HepG2 (cell line): ENCODE results near the gene PPM1M. TPM values are rescaled to one million over a fixed set of nuclear protein-coding genes. Genes with fewer than 3 reads are reported as not detected.
A peak's percentile ranks its signal among the peaks of the same experiment; 100 is the strongest.

ENCODE experiments used
- CC2D1A ChIP-seq: sonication (generic); formaldehyde crosslinking; IDR thresholded peaks from 2 replicates; pipeline ENCODE4 v1.8.1; 2023; ENCODE audit warnings: mild to moderate bottlenecking, missing genetic modification reagents
- ETV6 ChIP-seq: sonication (generic); formaldehyde crosslinking; conservative IDR thresholded peaks from 2 replicates; pipeline ENCODE4 v1.4.0; 2020; ENCODE audit warnings: missing genetic modification reagents
- GTF3A ChIP-seq: sonication (generic); formaldehyde crosslinking; conservative IDR thresholded peaks from 2 replicates; pipeline ENCODE4 v1.4.0; 2020; ENCODE audit warnings: mild to moderate bottlenecking, missing genetic modification reagents
- HOXA5 ChIP-seq: sonication (generic); formaldehyde crosslinking; IDR thresholded peaks from 2 replicates; pipeline ENCODE4 v1.4.0; 2020; ENCODE audit warnings: missing genetic modification reagents
- IKZF4 ChIP-seq: sonication (generic); formaldehyde crosslinking; IDR thresholded peaks from 2 replicates; pipeline ENCODE4 v1.5.1; 2020; ENCODE audit warnings: borderline replicate concordance, mild to moderate bottlenecking, low read depth, missing genetic modification reagents; ENCODE audit errors: not compliant biosample characterization
- NONO ChIP-seq, 2 experiments: fragments of 450-650 bp in 1 of 2; sonication (generic) in 1 of 2; formaldehyde crosslinking in 1 of 2; IDR thresholded peaks in 1 of 2; conservative IDR thresholded peaks in 1 of 2; 2 replicates each; pipeline versions ENCODE4 v1.6.1 to v1.8.0; 2017 to 2022; ENCODE audit warnings: mild to moderate bottlenecking in 1 of 2, missing genetic modification reagents in 1 of 2, moderate library complexity in 1 of 2
- RFXANK ChIP-seq: IDR thresholded peaks from 2 replicates; pipeline ENCODE4 v1.6.1; 2016
- SMC3 ChIP-seq: IDR thresholded peaks from 2 replicates; pipeline ENCODE4 v1.6.1; 2011; ENCODE audit warnings: low read length, improper control_type of control experiment
- ZBTB2 ChIP-seq: sonication (generic); formaldehyde crosslinking; IDR thresholded peaks from 2 replicates; pipeline ENCODE4 v1.8.0; 2022; ENCODE audit warnings: low read depth, missing genetic modification reagents
- ZNF619 ChIP-seq: sonication (generic); formaldehyde crosslinking; IDR thresholded peaks from 2 replicates; pipeline ENCODE4 v1.4.0; 2020; ENCODE audit warnings: mild to moderate bottlenecking, missing genetic modification reagents
- ZNF776 ChIP-seq: sonication (generic); formaldehyde crosslinking; IDR thresholded peaks from 2 replicates; pipeline ENCODE4 v1.4.0; 2020; ENCODE audit warnings: mild to moderate bottlenecking, missing genetic modification reagents
- polyA plus RNA-seq, 8 experiments: library from polyadenylated mRNA; depleted of rRNA in 3 of 8; stranded (reverse) in 7 of 8; unstranded in 1 of 8; fragments of >200 nt; fragmentation: Illumina TruSeq in 4 of 8; extraction: Trizol in 4 of 8; gene quantifications; 2 replicates each; pipeline versions ENCODE4 v1.2.1 to v1.2.3, GENCODE V29; 2011 to 2016; ENCODE audit warnings: low read depth in 4 of 8, missing spikeins in 1 of 8, mixed read lengths in 1 of 8; ENCODE audit not compliant: insufficient read depth in 1 of 8
- total RNA-seq, 5 experiments: library from RNA; depleted of rRNA; stranded (reverse); fragments of >200 nt; fragmentation: Illumina TruSeq; extraction: Trizol; gene quantifications; 2 replicates each; pipeline ENCODE4 v1.2.3, GENCODE V29; 2016; ENCODE audit warnings: low read depth in 1 of 5
- TF ChIP-seq, protein P1 (sequence below), 2 experiments: sonication (generic) in 1 of 2; formaldehyde crosslinking in 1 of 2; IDR thresholded peaks; 2 replicates each; pipeline versions ENCODE4 v1.6.1 to v1.9.0; 2014 to 2022; ENCODE audit warnings: antibody characterized with exemption in 1 of 2, borderline replicate concordance in 1 of 2, inconsistent platforms in 1 of 2, low read depth in 1 of 2, missing genetic modification reagents in 1 of 2
- TF ChIP-seq, protein P2 (sequence below): sonication (generic); formaldehyde crosslinking; IDR thresholded peaks from 2 replicates; pipeline ENCODE4 v1.4.0; 2020; ENCODE audit warnings: low read depth, mild to moderate bottlenecking, missing genetic modification reagents
- TF ChIP-seq, protein P3 (sequence below): sonication (generic); formaldehyde crosslinking; IDR thresholded peaks from 2 replicates; pipeline ENCODE4 v1.4.0; 2020; ENCODE audit warnings: mild to moderate bottlenecking, missing genetic modification reagents
- TF ChIP-seq, protein P4 (sequence below): sonication (generic); formaldehyde crosslinking; IDR thresholded peaks from 2 replicates; pipeline ENCODE4 v1.5.0; 2020; ENCODE audit warnings: mild to moderate bottlenecking, missing genetic modification reagents

PPM1M gene
- total and polyA plus RNA-seq, 2 of the 13 experiments (the other 11 are each of a cell fraction or from before 2014, with no cell fraction given), result 2.5 to 5.9 TPM

DNA sequence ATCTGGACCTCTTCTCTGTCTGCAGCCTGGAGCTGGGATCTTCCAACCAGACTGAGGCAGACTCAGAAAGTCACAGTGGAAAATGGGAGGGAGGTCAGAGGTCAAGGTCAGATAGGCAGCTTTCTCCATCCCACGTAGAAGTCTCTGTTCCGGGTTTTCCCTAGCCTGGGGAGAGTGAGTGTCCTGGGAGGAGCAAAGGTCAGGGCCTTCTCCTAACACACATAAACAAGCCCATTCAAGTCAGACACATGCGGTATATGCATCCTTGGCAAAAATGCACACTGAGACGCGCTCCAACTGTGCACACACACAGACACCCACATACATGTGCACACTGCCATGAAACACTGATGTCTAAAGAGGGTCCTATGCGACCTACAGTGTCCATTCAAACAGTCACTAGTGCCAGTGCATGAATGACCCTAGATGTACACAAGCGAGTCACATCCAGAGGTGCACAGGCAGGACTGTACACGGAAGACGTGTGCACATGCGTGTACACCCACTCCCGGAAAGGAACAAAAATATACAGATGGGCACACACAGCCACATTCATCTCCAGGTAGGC is 7.3 kb upstream of the PPM1M start (continued):
- TF ChIP-seq, protein P1, sequence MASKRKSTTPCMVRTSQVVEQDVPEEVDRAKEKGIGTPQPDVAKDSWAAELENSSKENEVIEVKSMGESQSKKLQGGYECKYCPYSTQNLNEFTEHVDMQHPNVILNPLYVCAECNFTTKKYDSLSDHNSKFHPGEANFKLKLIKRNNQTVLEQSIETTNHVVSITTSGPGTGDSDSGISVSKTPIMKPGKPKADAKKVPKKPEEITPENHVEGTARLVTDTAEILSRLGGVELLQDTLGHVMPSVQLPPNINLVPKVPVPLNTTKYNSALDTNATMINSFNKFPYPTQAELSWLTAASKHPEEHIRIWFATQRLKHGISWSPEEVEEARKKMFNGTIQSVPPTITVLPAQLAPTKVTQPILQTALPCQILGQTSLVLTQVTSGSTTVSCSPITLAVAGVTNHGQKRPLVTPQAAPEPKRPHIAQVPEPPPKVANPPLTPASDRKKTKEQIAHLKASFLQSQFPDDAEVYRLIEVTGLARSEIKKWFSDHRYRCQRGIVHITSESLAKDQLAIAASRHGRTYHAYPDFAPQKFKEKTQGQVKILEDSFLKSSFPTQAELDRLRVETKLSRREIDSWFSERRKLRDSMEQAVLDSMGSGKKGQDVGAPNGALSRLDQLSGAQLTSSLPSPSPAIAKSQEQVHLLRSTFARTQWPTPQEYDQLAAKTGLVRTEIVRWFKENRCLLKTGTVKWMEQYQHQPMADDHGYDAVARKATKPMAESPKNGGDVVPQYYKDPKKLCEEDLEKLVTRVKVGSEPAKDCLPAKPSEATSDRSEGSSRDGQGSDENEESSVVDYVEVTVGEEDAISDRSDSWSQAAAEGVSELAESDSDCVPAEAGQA (IDR thresholded peaks at IDR 0.05; ENCODE audit: low read depth), result 0 out of 2 replicates have a peak, but pooled peaks have one; percentile 9
- TF ChIP-seq, protein P1 (CRISPR knock-in tag; IDR thresholded peaks at IDR 0.05; ENCODE audit: borderline replicate concordance), result no peak
- no peak for TF ChIP-seq NONO (IDR thresholded peaks at IDR 0.05)
- peak; percentile 79 for TF ChIP-seq NONO (CRISPR knock-in tag; conservative IDR thresholded peaks at IDR 0.05)
- no peak for TF ChIP-seq CC2D1A
- TF ChIP-seq, protein P2, sequence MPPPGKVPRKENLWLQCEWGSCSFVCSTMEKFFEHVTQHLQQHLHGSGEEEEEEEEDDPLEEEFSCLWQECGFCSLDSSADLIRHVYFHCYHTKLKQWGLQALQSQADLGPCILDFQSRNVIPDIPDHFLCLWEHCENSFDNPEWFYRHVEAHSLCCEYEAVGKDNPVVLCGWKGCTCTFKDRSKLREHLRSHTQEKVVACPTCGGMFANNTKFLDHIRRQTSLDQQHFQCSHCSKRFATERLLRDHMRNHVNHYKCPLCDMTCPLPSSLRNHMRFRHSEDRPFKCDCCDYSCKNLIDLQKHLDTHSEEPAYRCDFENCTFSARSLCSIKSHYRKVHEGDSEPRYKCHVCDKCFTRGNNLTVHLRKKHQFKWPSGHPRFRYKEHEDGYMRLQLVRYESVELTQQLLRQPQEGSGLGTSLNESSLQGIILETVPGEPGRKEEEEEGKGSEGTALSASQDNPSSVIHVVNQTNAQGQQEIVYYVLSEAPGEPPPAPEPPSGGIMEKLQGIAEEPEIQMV, result no peak
- TF ChIP-seq SMC3, result no peak
- TF ChIP-seq, protein P3, sequence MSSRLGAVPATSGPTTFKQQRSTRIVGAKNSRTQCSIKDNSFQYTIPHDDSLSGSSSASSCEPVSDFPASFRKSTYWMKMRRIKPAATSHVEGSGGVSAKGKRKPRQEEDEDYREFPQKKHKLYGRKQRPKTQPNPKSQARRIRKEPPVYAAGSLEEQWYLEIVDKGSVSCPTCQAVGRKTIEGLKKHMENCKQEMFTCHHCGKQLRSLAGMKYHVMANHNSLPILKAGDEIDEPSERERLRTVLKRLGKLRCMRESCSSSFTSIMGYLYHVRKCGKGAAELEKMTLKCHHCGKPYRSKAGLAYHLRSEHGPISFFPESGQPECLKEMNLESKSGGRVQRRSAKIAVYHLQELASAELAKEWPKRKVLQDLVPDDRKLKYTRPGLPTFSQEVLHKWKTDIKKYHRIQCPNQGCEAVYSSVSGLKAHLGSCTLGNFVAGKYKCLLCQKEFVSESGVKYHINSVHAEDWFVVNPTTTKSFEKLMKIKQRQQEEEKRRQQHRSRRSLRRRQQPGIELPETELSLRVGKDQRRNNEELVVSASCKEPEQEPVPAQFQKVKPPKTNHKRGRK (CRISPR knock-in tag), result no peak
- no peak for TF ChIP-seq ETV6 (CRISPR knock-in tag)
- no peak for TF ChIP-seq RFXANK (CRISPR knock-in tag)
- no peak for TF ChIP-seq ZNF776 (CRISPR knock-in tag)
- TF ChIP-seq GTF3A (CRISPR knock-in tag), result no peak
- TF ChIP-seq IKZF4, result no peak
- no peak for TF ChIP-seq ZNF619 (CRISPR knock-in tag)
- TF ChIP-seq, protein P4, sequence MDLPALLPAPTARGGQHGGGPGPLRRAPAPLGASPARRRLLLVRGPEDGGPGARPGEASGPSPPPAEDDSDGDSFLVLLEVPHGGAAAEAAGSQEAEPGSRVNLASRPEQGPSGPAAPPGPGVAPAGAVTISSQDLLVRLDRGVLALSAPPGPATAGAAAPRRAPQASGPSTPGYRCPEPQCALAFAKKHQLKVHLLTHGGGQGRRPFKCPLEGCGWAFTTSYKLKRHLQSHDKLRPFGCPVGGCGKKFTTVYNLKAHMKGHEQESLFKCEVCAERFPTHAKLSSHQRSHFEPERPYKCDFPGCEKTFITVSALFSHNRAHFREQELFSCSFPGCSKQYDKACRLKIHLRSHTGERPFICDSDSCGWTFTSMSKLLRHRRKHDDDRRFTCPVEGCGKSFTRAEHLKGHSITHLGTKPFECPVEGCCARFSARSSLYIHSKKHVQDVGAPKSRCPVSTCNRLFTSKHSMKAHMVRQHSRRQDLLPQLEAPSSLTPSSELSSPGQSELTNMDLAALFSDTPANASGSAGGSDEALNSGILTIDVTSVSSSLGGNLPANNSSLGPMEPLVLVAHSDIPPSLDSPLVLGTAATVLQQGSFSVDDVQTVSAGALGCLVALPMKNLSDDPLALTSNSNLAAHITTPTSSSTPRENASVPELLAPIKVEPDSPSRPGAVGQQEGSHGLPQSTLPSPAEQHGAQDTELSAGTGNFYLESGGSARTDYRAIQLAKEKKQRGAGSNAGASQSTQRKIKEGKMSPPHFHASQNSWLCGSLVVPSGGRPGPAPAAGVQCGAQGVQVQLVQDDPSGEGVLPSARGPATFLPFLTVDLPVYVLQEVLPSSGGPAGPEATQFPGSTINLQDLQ, result no peak
- TF ChIP-seq HOXA5 (CRISPR knock-in tag), result 0 out of 2 replicates have a peak, but pooled peaks have one; percentile 27
- peak; percentile 75; the same call in 1 of the 2 replicates for TF ChIP-seq ZBTB2 (CRISPR knock-in tag)
